H7 (cell line): Measurements from ENCODE around the gene CCR3. TPM values are rescaled to one million over a fixed set of nuclear protein-coding genes. Genes with fewer than 3 reads are reported as not detected.

Experiments
- DNase-seq: peaks from one replicate; pipeline ENCODE4 v3.0.0; 2012
- H3K27me3 ChIP-seq: 2 replicates; pipeline ENCODE4 v1.6.0; 2011; ENCODE audit warnings: mild to moderate bottlenecking, low read length; ENCODE audit not compliant: control insufficient read depth, insufficient read depth
- H3K36me3 ChIP-seq: replicated peaks from 2 replicates; pipeline ENCODE4 v1.5.1; 2011; ENCODE audit warnings: low read length; ENCODE audit not compliant: control insufficient read depth, insufficient read depth
- H3K4me3 ChIP-seq: 2 replicates; pipeline ENCODE4 v1.5.1; 2011; ENCODE audit warnings: low read depth, mild to moderate bottlenecking, control low read depth, low read length, moderate library complexity; ENCODE audit not compliant: insufficient read depth
- total RNA-seq: library from RNA; depleted of rRNA; stranded (reverse); fragments of >200 nt; shearing (Covaris generic); gene quantifications from 2 replicates; pipeline ENCODE4 v1.2.3, GENCODE V29; 2014

The CCR3 gene
- total RNA-seq, 1 experiment from 2014 or later: not detected

- no peak overlapping the region for H3K4me3 ChIP-seq
- no peaks in the 10 kb centered on the region for H3K36me3 ChIP-seq
- no peak for DNase-seq
- no peaks in the 10 kb centered on the region for H3K27me3 ChIP-seq
These were observed 32.4 kb upstream of the CCR3 start for GRCh38 chr3:46209746-46210470.

- no peak for DNase-seq
- no peaks in the 10 kb centered on the region for H3K27me3 ChIP-seq
- H3K4me3 ChIP-seq: no peak overlapping the region
- H3K36me3 ChIP-seq: no peaks in the 10 kb centered on the region
These were observed 30.2 kb upstream of the CCR3 start for GRCh38 chr3:46212101-46212500.

- H3K36me3 ChIP-seq: no peaks in the 10 kb centered on the region
- DNase-seq: no peak
- no peak overlapping the region for H3K4me3 ChIP-seq
- H3K27me3 ChIP-seq: no peaks in the 10 kb centered on the region
These were observed 29.1 kb upstream of the CCR3 start for GRCh38 chr3:46213201-46213600.

- peak; percentile 47 for DNase-seq
- no peaks in the 10 kb centered on the region for H3K36me3 ChIP-seq
- H3K27me3 ChIP-seq: no peaks in the 10 kb centered on the region
- no peak overlapping the region for H3K4me3 ChIP-seq
These were observed 27.4 kb upstream of the CCR3 start for GRCh38 chr3:46214751-46215352.

GRCh38 chr3:46215810-46216414 is 26.3 kb upstream of the CCR3 start:
- DNase-seq: no peak
- Histone ChIP-seq H3K36me3 (no peaks in the 10 kb centered on the region), H3K27me3 (no peaks in the 10 kb centered on the region), H3K4me3 (no peak overlapping the region)

GRCh38 chr3:46218196-46218709 is 24.0 kb upstream of the CCR3 start:
- no peaks in the 10 kb centered on the region for H3K27me3 ChIP-seq
- no peak overlapping the region for H3K4me3 ChIP-seq
- no peaks in the 10 kb centered on the region for H3K36me3 ChIP-seq
- DNase-seq: no peak

GRCh38 chr3:46221391-46221790 is 20.9 kb upstream of the CCR3 start:
- DNase-seq: no peak
- H3K4me3 ChIP-seq: no peak overlapping the region
- no peaks in the 10 kb centered on the region for H3K27me3 ChIP-seq
- H3K36me3 ChIP-seq: no peaks in the 10 kb centered on the region

GRCh38 chr3:46221938-46222337 is 20.3 kb upstream of the CCR3 start:
- no peaks in the 10 kb centered on the region for H3K27me3 ChIP-seq
- no peaks in the 10 kb centered on the region for H3K36me3 ChIP-seq
- no peak overlapping the region for H3K4me3 ChIP-seq
- DNase-seq: no peak

GRCh38 chr3:46222435-46223161 is 19.7 kb upstream of the CCR3 start:
- no peak for DNase-seq
- Histone ChIP-seq H3K27me3 (no peaks in the 10 kb centered on the region), H3K36me3 (no peaks in the 10 kb centered on the region), H3K4me3 (no peak overlapping the region)

GRCh38 chr3:46228260-46229242 is 13.7 kb upstream of the CCR3 start:
- H3K36me3 ChIP-seq: no peaks in the 10 kb centered on the region
- no peak for DNase-seq

GRCh38 chr3:46231323-46231722 is 10.9 kb upstream of the CCR3 start:
- no peaks in the 10 kb centered on the region; the same call in 1 of the 2 replicates for H3K27me3 ChIP-seq
- DNase-seq: no peak
- no peak overlapping the region for H3K4me3 ChIP-seq
- H3K36me3 ChIP-seq: no peaks in the 10 kb centered on the region

More at GRCh38 chr3:46228260-46229242, 13.7 kb upstream of the CCR3 start:
- Histone ChIP-seq H3K27me3 (no peaks in the 10 kb centered on the region), H3K4me3 (no peak overlapping the region)

- H3K36me3 ChIP-seq: no peaks in the 10 kb centered on the region
- no peaks in the 10 kb centered on the region; the same call in 1 of the 2 replicates for H3K27me3 ChIP-seq
- DNase-seq: no peak
- no peak overlapping the region for H3K4me3 ChIP-seq
These were observed 9.1 kb upstream of the CCR3 start for GRCh38 chr3:46233194-46233593.

GRCh38 chr3:46235425-46235824 is 6.8 kb upstream of the CCR3 start:
- Histone ChIP-seq H3K27me3 (no peaks in the 10 kb centered on the region; the same call in 1 of the 2 replicates), H3K36me3 (no peaks in the 10 kb centered on the region), H3K4me3 (no peak overlapping the region)
- DNase-seq: no peak
